DLD1 (cell line): ENCODE measurements around the gene TUBB4B.
"Not testable (repeated sequence)": the region's sequence is repeated elsewhere in the genome, so short reads cannot be mapped to it uniquely, and the experiment has no call there.

Experiments used
- in situ Hi-C: cut with HindIII; loops from 2 replicates; pipeline ENCODE4 v1.10.0; 2017; ENCODE audit warnings: low sequenced_read_pairs

The TUBB4B gene

GRCh38 chr9:137235424-137236237, 5.5 kb upstream of the TUBB4B start:
- in situ Hi-C loops, result no loop called here

GRCh38 chr9:137236238-137236935, 4.7 kb upstream of the TUBB4B start:
- in situ Hi-C loops, result no loop called here

- in situ Hi-C loops, result no loop called here
Measured at GRCh38 chr9:137236936-137237421, 4.1 kb upstream of the TUBB4B start.

DNA sequence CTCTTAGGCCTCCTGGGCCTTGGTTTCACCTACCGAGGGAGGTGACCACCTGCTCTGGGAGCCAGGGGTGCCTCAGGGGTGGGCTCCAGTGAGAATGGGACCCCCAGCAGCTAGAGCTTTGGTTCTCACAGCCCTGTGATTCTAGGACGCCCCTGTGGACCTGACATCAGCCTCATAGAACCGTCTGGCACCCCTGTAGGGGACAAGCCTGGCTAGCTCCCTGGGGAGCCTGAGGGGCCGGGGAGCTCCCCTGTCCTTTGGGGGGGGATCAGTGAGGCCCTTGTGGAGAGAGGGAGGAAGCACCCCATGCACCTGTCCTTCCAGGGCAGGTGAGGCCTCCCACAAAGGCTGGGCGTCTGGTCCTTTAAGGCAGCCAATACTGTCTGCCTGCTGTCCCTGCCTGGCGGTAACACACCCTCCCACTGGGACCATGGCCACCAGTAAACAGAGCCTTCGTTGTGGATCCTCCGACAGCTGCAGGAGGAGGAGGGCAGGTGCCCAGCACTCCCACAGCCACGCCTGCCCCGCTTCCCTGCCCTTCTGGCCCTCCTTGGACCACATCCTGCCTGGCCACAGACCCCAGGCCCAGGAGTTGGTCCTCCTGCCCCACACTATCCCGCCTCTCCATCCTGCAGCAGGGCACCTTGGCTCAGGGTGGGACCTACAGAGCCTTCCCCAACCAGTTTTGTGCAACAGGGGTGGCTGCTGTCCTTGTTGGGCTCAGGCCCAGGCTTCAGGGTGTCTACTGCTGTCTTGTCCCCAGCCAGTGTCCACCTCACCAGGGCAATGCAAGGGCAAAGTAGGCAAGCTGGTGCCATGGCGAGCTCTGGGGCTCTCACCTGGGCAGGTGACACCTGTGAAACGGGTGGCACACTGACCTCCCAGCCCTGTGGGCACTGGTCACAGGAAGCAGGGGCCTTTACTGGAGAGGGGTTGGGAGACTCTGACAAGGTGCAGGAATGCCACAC, 3.0 kb upstream of the TUBB4B start:
- in situ Hi-C loops, result no loop called here

- in situ Hi-C loops, result not testable (repeated sequence)
Measured at GRCh38 chr9:137239541-137240200, 1.4 kb upstream of the TUBB4B start.

- in situ Hi-C loops, result no loop called here
Measured at GRCh38 chr9:137240318-137240840, 708 bp upstream of the TUBB4B start.

GRCh38 chr9:137241490-137242268, 592 bp downstream of the TUBB4B start:
- in situ Hi-C loops, result no loop called here

GRCh38 chr9:137242269-137243203, 1.4 kb downstream of the TUBB4B start:
- in situ Hi-C loops, result no loop called here

DNA sequence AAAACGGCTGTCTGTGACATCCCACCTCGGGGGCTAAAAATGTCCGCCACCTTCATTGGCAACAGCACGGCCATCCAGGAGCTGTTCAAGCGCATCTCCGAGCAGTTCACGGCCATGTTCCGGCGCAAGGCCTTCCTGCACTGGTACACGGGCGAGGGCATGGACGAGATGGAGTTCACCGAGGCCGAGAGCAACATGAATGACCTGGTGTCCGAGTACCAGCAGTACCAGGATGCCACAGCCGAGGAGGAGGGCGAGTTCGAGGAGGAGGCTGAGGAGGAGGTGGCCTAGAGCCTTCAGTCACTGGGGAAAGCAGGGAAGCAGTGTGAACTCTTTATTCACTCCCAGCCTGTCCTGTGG, 2.2 kb downstream of the TUBB4B start:
- in situ Hi-C loops, result not testable (repeated sequence)

GRCh38 chr9:137243626-137244485, 2.8 kb downstream of the TUBB4B start:
- in situ Hi-C loops, result no loop called here

GRCh38 chr9:137244486-137245449, 3.7 kb downstream of the TUBB4B start:
- in situ Hi-C loops, result no loop called here

GRCh38 chr9:137245450-137246421, 4.6 kb downstream of the TUBB4B start:
- in situ Hi-C loops, result no loop called here

DNA sequence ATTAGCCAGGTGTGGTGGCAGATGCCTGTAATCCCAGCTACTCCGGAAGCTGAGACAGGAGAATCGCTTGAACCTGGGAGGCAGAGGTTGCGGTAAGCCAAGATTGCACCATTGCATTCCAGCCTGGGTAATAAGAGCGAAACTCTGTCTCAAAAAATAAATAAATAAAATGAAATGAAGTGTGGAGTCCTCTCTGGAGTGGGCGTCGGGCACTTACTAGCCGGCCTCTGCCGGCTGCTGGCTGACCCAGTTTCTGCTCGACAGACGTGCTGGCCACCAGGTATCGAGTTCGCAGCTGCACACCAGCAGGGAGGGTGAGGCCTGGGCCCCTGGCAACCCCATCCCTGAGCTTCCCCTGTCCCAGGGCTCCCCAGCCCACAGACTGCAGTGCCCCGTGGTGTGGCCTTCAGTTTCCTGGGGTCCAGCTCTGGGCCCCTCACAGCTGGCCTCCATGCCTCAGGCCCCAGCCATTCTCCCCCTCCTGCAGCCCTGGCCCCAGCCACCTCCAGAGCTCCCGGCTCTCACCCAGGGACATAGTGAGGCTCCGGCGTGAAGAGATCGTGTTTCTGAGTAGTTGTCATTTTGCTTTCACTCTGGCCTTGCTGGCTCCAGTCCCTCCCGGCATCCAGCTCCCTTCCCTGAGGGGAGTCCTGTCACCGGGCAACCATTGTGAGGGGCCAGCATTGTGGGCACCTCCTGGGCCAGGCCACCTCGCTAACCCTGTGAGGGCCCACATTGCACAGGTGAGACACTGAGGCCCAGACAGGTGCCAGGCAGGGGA, 6.2 kb downstream of the TUBB4B start:
- in situ Hi-C loops, result no loop called here

DNA sequence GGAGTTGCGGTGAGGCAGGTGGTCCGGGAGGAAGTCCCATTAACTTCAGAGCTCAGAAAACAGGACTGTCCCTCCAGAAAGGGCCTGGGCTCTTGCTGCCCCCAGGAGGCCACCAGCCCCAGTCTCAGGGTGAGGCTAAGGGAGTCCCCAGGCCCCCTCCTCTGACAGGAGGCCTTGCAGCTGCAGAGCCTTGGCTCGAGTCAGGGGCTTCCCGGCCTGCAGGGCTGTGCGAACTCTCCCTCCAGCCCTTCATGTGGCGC, 6.8 kb downstream of the TUBB4B start:
- in situ Hi-C loops, result no loop called here
